Measurements from ENCODE around the gene NLRP12. TPM values are rescaled to one million over a fixed set of nuclear protein-coding genes. Genes with fewer than 3 reads are reported as not detected.

NLRP12 gene
- total and polyA plus RNA-seq, 2 of the 4 experiments (the other 2 are of a cell fraction): not detected

- Histone ChIP-seq H3K4me3 (ENCODE audit: insufficient read depth, low read depth, low read length) (peak overlapping the region; percentile 95), H3K23ac (ENCODE audit: low read depth, low read length) (peak overlapping the region; percentile 91), H2AFZ (replicated peaks; ENCODE audit: low read length, poor library complexity) (peak overlapping the region; percentile 87), H3K14ac (replicated peaks; ENCODE audit: low read depth, low read length) (peak overlapping the region; percentile 99), H3K4ac (ENCODE audit: low read depth, low read length) (peak overlapping the region; percentile 95), H2AK5ac (ENCODE audit: low read depth, low read length) (peak overlapping the region; percentile 98), H3K18ac (ENCODE audit: low read depth, low read length) (peak overlapping the region; percentile 78), H2BK15ac (ENCODE audit: low read depth, low read length) (peak overlapping the region; percentile 6; the same call in 1 of the 3 replicates), H3K27ac (ENCODE audit: insufficient read depth, low read length) (peak overlapping the region; percentile 97), H3K27me3 (ENCODE audit: control insufficient read depth, insufficient read depth, low read length) (no peaks in the 10 kb centered on the region), H2BK5ac (ENCODE audit: low read depth, low read length, poor library complexity, severe bottlenecking) (peak overlapping the region; percentile 89), H4K91ac (ENCODE audit: insufficient read depth, low read depth, low read length) (peak overlapping the region; percentile 97), H4K8ac (ENCODE audit: low read depth in 2 of 2, low read length in 2 of 2) (peak overlapping the region; percentile 64 to 85), H3K79me1 (ENCODE audit: low read depth in 1 of 2, low read length in 2 of 2) (peaks cover 0 to 42% of the 10 kb centered on the region in 2 experiments; a peak in 2 of 4 replicates), H4K5ac (ENCODE audit: low read depth, low read length) (peak overlapping the region; percentile 43), H3K36me3 (ENCODE audit: control insufficient read depth, insufficient read depth, low read length) (peaks cover 17% of the 10 kb centered on the region), H2AK9ac (replicated peaks; ENCODE audit: low read depth, low read length, poor library complexity) (peak overlapping the region; percentile 100), H2BK20ac (ENCODE audit: low read depth, low read length) (0 out of 2 replicates have a peak overlapping the region, but pooled peaks have one; percentile 8), H3K56ac (ENCODE audit: extremely low read depth, insufficient read depth, low read length) (peak overlapping the region; percentile 94), H2BK120ac (ENCODE audit: low read depth, low read length) (peak overlapping the region; percentile 59), H3K4me2 (ENCODE audit: low read depth, low read length) (peak overlapping the region; percentile 74), H3K4me1 (ENCODE audit: control insufficient read depth, insufficient read depth, low read length) (peaks cover 7% of the 10 kb centered on the region), H3K9me1 (ENCODE audit: insufficient read depth, low read length) (peaks cover 6% of the 10 kb centered on the region; the same call in 1 of the 2 replicates), H3K9me3 (ENCODE audit: control insufficient read depth, insufficient read depth, low read length) (no peaks in the 10 kb centered on the region), H4K20me1 (ENCODE audit: insufficient read depth, low read length) (peaks cover 28% of the 10 kb centered on the region), H3K9ac (ENCODE audit: low read depth, low read length) (peak overlapping the region; percentile 96)
- ChIA-PET CTCF (interaction anchor here (1.1 kb wide), 1 partner anchor 59 kb away, joined by 4 read pairs; no protein-coding TSS in a partner anchor), POLR2A (ENCODE audit: unreplicated experiment) (interaction anchor here (0.7 to 1.2 kb wide), 4 partner anchors 21 to 1786 kb away, joined by 3 to 5 read pairs (median 3); partner anchors contain the start of gene U2AF2)
- BruUV-seq (replicated peaks): TSS peak; percentile 88
- ATAC-seq (ENCODE audit: low read depth) (peak; percentile 15), DNase-seq (peak; percentile 42)
- 0% methylated on average over 4 of the region's 37 CpGs; no CpG with 5 or more reads in 1 of the 2 experiments for WGBS, 2 experiments (ENCODE audit: extremely low coverage in 2 of 2, insufficient read length in 1 of 2)
- dilution Hi-C loops (cut with HindIII; ENCODE audit: low sequenced_read_pairs, unreplicated experiment): no loop called here
- no peak for TF ChIP-seq RCOR1 (IDR thresholded peaks at IDR 0.05; ENCODE audit: insufficient replicate concordance, low read length)
- no peak for TF ChIP-seq RFX5 (IDR thresholded peaks at IDR 0.05; ENCODE audit: low read depth, low read length)
- TF ChIP-seq CHD1 (IDR thresholded peaks at IDR 0.05; ENCODE audit: low read depth, low read length): peak; percentile 93; the same call in 1 of the 2 replicates
- TF ChIP-seq POLR2A (IDR thresholded peaks at IDR 0.05; ENCODE audit: low read depth, low read length): peak; percentile 76
- intact Hi-C loops (cut with micrococcal nuclease): loop anchor here (10.0 kb wide), 1 partner anchor 237 kb away; the partner anchor contains the start of genes NDUFA3 and OSCAR
- in situ Hi-C loops (cut with MboI; ENCODE audit: low sequenced_read_pairs): no loop called here
Measured at GRCh38 chr19:53868091-53868891, 44.2 kb upstream of the NLRP12 start.

All from IMR-90 (cell line).